ENCODE data around the gene SIVA1. TPM values are rescaled to one million over a fixed set of nuclear protein-coding genes. Genes with fewer than 3 reads are reported as not detected.

SIVA1 gene
- total RNA-seq, 1 donor from 2014 or later, result 90.1 TPM

- peak overlapping the region; percentile 84 for H3K27ac Mint-ChIP-seq
- TF ChIP-seq, protein P1, sequence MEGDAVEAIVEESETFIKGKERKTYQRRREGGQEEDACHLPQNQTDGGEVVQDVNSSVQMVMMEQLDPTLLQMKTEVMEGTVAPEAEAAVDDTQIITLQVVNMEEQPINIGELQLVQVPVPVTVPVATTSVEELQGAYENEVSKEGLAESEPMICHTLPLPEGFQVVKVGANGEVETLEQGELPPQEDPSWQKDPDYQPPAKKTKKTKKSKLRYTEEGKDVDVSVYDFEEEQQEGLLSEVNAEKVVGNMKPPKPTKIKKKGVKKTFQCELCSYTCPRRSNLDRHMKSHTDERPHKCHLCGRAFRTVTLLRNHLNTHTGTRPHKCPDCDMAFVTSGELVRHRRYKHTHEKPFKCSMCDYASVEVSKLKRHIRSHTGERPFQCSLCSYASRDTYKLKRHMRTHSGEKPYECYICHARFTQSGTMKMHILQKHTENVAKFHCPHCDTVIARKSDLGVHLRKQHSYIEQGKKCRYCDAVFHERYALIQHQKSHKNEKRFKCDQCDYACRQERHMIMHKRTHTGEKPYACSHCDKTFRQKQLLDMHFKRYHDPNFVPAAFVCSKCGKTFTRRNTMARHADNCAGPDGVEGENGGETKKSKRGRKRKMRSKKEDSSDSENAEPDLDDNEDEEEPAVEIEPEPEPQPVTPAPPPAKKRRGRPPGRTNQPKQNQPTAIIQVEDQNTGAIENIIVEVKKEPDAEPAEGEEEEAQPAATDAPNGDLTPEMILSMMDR (conservative IDR thresholded peaks at IDR 0.05), result no peak
- peaks cover 25% of the 10 kb centered on the region for H3K4me1 Mint-ChIP-seq (ENCODE audit: unreplicated experiment)
- DNase-seq (ENCODE audit: extremely low spot score, unreplicated experiment), result no peak
- peaks cover 13% of the 10 kb centered on the region for H3K27me3 Mint-ChIP-seq
- H3K9me3 Mint-ChIP-seq, result no peaks in the 10 kb centered on the region
- no peaks in the 10 kb centered on the region for H3K36me3 Mint-ChIP-seq
- H3K4me3 Mint-ChIP-seq, result peak overlapping the region; percentile 94
Observed at GRCh38 chr14:104794099-104794498, 41.2 kb downstream of the SIVA1 start.

GRCh38 chr14:104794631-104794992 lies 41.7 kb downstream of the SIVA1 start:
- Mint-ChIP-seq H3K4me3 (peak overlapping the region; percentile 94), H3K9me3 (no peaks in the 10 kb centered on the region), H3K27ac (peak overlapping the region; percentile 84), H3K27me3 (peaks cover 18% of the 10 kb centered on the region), H3K4me1 (ENCODE audit: unreplicated experiment) (peaks cover 30% of the 10 kb centered on the region), H3K36me3 (no peaks in the 10 kb centered on the region)
- TF ChIP-seq, protein P1 (conservative IDR thresholded peaks at IDR 0.05), result no peak
- no peak for DNase-seq (ENCODE audit: extremely low spot score, unreplicated experiment)

DNA sequence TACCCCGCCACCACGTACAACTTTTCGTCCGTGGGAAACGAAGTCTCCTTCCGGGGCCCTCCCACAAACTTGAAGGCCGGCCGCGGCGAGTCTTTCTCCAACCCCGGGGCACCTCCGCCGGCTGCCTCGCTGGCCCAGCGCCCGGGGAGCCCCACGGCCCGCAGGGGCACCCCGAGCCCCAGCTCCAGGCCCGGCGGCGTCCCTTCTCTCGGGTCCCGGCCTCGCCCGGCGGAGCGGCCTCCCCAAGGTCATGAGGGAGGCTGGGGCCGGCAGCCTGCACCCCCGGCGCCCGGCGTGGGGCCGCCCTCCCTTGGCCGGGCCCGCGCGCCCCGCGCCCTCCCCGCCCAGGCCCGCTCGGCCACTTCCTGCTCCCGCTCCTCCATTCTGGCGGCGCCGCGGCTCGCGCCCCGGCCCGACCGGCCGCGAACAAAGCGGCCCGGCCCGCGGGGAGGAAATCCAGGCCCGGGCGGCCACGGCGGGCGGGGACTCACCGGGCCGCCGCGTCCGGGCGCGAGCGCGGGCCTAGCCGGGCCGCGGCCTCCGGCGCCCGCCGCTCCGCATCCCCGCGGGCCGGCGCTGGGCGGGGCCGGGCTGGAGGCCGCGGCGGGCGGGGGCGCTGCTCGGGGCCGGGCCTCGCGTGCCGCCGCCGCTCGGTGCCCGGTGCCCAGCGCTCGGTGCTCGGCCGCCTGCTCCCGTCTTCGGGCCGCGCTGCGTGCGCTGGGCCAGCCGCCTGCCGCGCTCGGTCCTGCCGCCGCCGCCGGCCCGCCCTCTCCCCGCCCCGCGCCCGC lies 42.2 kb downstream of the SIVA1 start, which contains the start of gene AKT1:
AKT1 (minus strand) TSS at position 756 of the 788 bp plus-strand sequence. CDS start 3,105 bp downstream, outside the sequence.
- Mint-ChIP-seq H3K27me3 (peaks cover 22% of the 10 kb centered on the region), H3K27ac (peak within 1 kb of the TSS; percentile 84), H3K36me3 (no peaks in the 10 kb centered on the region), H3K4me3 (peak within 1 kb of the TSS; percentile 94), H3K4me1 (ENCODE audit: unreplicated experiment) (peaks cover 32% of the 10 kb centered on the region), H3K9me3 (no peaks in the 10 kb centered on the region)
- TF ChIP-seq, protein P1 (conservative IDR thresholded peaks at IDR 0.05), result no peak
- DNase-seq (ENCODE audit: extremely low spot score, unreplicated experiment), result no peak

DNA sequence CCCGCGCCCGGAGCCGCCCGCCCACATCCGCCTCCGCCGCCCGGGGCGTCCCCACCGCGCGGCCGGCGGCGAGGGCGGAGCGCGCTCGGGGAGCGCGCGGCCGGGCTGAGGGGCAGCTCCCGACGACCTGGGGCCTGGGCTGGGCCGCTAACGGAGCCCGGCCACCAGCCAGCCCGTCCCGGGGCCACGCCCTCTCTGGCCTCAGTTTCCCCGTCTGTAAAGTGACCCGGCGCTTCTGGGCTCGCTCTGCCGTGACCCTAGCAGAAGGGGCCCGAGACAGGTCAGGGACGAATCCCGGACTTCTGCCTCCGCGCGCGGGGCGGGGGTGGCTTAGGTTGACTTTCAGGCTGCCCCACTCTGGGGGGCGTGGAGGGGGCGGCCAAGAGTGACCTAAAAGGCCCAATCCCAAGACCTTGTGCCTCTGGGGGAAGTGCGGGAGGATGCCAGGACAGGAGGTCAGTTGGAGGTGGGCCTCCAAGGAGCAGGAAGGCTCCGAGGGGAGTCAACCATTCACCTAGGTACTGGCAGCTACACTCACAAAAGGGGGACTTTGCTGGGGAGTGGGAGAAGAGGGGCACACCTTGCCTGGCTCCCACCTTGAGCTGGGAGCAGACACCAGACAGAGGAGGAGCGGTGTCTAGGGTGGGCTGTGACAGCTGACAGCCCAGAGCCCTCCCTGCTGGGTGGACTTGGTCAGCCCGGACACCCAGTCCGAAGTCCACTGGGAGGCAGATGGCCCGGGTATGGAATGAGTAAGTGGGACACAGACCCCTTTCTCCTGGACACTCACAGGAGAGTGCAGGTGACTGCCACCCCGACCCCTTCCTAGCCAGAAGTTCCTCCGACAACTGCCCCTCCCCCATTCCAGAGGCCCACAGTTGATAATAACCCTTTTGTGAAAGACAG lies 43.1 kb downstream of the SIVA1 start:
- no peaks in the 10 kb centered on the region for H3K36me3 Mint-ChIP-seq
- H3K27ac Mint-ChIP-seq, result peak overlapping the region; percentile 16
- no peaks in the 10 kb centered on the region for H3K9me3 Mint-ChIP-seq
- TF ChIP-seq, protein P1 (conservative IDR thresholded peaks at IDR 0.05), result no peak
- DNase-seq (ENCODE audit: extremely low spot score, unreplicated experiment), result no peak
- peak overlapping the region; percentile 80 for H3K4me3 Mint-ChIP-seq
- peaks cover 22% of the 10 kb centered on the region for H3K27me3 Mint-ChIP-seq
- H3K4me1 Mint-ChIP-seq (ENCODE audit: unreplicated experiment), result peaks cover 32% of the 10 kb centered on the region

- DNase-seq (ENCODE audit: extremely low spot score, unreplicated experiment), result no peak
- no peak overlapping the region for H3K27ac Mint-ChIP-seq
- peak overlapping the region; percentile 80 for H3K4me3 Mint-ChIP-seq
- peaks cover 32% of the 10 kb centered on the region for H3K4me1 Mint-ChIP-seq (ENCODE audit: unreplicated experiment)
- no peaks in the 10 kb centered on the region for H3K9me3 Mint-ChIP-seq
- TF ChIP-seq, protein P1 (conservative IDR thresholded peaks at IDR 0.05), result no peak
- no peaks in the 10 kb centered on the region for H3K36me3 Mint-ChIP-seq
- peaks cover 25% of the 10 kb centered on the region for H3K27me3 Mint-ChIP-seq
Observed at GRCh38 chr14:104796687-104797081, 43.7 kb downstream of the SIVA1 start.
